Effector memory CD4-positive, alpha-beta T cell (primary cell): ENCODE data around the gene TRIM16.
"Not testable (repeated sequence)": the region's sequence is repeated elsewhere in the genome, so short reads cannot be mapped to it uniquely, and the experiment has no call there.

Experiments used
- DNase-seq, 3 donors: peaks; one replicate each; pipeline ENCODE4 v3.0.0-alpha.2; 2020
- H3K27ac ChIP-seq: 2 replicates; pipeline ENCODE4 v1.7.0; 2013; ENCODE audit warnings: mild to moderate bottlenecking, low read length, moderate library complexity; ENCODE audit not compliant: insufficient read depth, poor library complexity, severe bottlenecking
- H3K27me3 ChIP-seq: replicated peaks from 2 replicates; pipeline ENCODE4 v1.7.0; 2013; ENCODE audit warnings: mild to moderate bottlenecking, low read length; ENCODE audit not compliant: insufficient read depth, control insufficient read depth, poor library complexity, severe bottlenecking
- H3K36me3 ChIP-seq: 2 replicates; pipeline ENCODE4 v1.7.0; 2013; ENCODE audit warnings: mild to moderate bottlenecking, low read length, moderate library complexity; ENCODE audit not compliant: control insufficient read depth, insufficient read depth
- H3K4me1 ChIP-seq: 2 replicates; pipeline ENCODE4 v1.7.0; 2013; ENCODE audit warnings: low read length, mild to moderate bottlenecking; ENCODE audit not compliant: control insufficient read depth, insufficient read depth, poor library complexity, severe bottlenecking
- H3K4me3 ChIP-seq: 2 replicates; pipeline ENCODE4 v1.7.0; 2013; ENCODE audit warnings: low read length, low read depth, mild to moderate bottlenecking; ENCODE audit not compliant: insufficient read depth, poor library complexity, severe bottlenecking
- H3K9me3 ChIP-seq: 2 replicates; pipeline ENCODE4 v1.7.0; 2013; ENCODE audit warnings: mild to moderate bottlenecking, low read length, moderate library complexity; ENCODE audit not compliant: control insufficient read depth

TRIM16 gene

GRCh38 chr17:15583313-15583712 is 100.8 kb downstream of the TRIM16 start:
- DNase-seq, H3K9me3 ChIP-seq, H3K4me1 ChIP-seq, H3K4me3 ChIP-seq, H3K27me3 ChIP-seq, H3K27ac ChIP-seq, H3K36me3 ChIP-seq: not testable (repeated sequence)

GRCh38 chr17:15581462-15581861 is 102.6 kb downstream of the TRIM16 start:
- H3K27me3 ChIP-seq, H3K9me3 ChIP-seq, H3K4me1 ChIP-seq, H3K27ac ChIP-seq, DNase-seq, H3K4me3 ChIP-seq, H3K36me3 ChIP-seq: not testable (repeated sequence)
